Fibroblast of skin of right biceps (primary cell): ENCODE measurements around the gene FBXO36.

ENCODE experiments used
- DNase-seq: peaks from one replicate; pipeline ENCODE4 v3.0.0-alpha.2; 2013

Gene FBXO36

GRCh38 chr2:229974266-229974665 lies 52.0 kb downstream of the FBXO36 start:
- peak; percentile 81 for DNase-seq

- DNase-seq: peak; percentile 31
Observed at GRCh38 chr2:229980431-229981184, 58.3 kb downstream of the FBXO36 start.

- DNase-seq: no peak
Observed at GRCh38 chr2:229993236-229993635, 70.9 kb downstream of the FBXO36 start.

GRCh38 chr2:229996320-229996719 lies 74.0 kb downstream of the FBXO36 start:
- DNase-seq: peak; percentile 73

- DNase-seq: no peak
Observed at GRCh38 chr2:229997565-229997964, 75.3 kb downstream of the FBXO36 start.

GRCh38 chr2:230000118-230000841 lies 78.0 kb downstream of the FBXO36 start:
- no peak for DNase-seq

GRCh38 chr2:230007931-230008707 lies 85.8 kb downstream of the FBXO36 start:
- peak; percentile 55 for DNase-seq

- DNase-seq: no peak
Observed at GRCh38 chr2:230008708-230009066, 86.4 kb downstream of the FBXO36 start.

GRCh38 chr2:230010501-230010900 lies 88.2 kb downstream of the FBXO36 start:
- no peak for DNase-seq

GRCh38 chr2:230011617-230012016 lies 89.3 kb downstream of the FBXO36 start:
- DNase-seq: peak; percentile 74

GRCh38 chr2:230012267-230012884 lies 90.1 kb downstream of the FBXO36 start:
- DNase-seq: peak; percentile 41

- DNase-seq: no peak
Observed at GRCh38 chr2:230016844-230017243, 94.5 kb downstream of the FBXO36 start.

GRCh38 chr2:230018153-230018552 lies 95.8 kb downstream of the FBXO36 start:
- peak; percentile 46 for DNase-seq

- DNase-seq: no peak
Observed at GRCh38 chr2:230019742-230020141, 97.4 kb downstream of the FBXO36 start.

- no peak for DNase-seq
Observed at GRCh38 chr2:230023313-230023712, 101.0 kb downstream of the FBXO36 start.

GRCh38 chr2:230042195-230042594 lies 119.9 kb downstream of the FBXO36 start:
- no peak for DNase-seq

- no peak for DNase-seq
Observed at GRCh38 chr2:230043025-230043424, 120.7 kb downstream of the FBXO36 start.

GRCh38 chr2:230043461-230043860 lies 121.2 kb downstream of the FBXO36 start:
- no peak for DNase-seq

- DNase-seq: no peak
Observed at GRCh38 chr2:230046491-230046890, 124.2 kb downstream of the FBXO36 start.

GRCh38 chr2:230048010-230048671 lies 125.8 kb downstream of the FBXO36 start:
- no peak for DNase-seq

- DNase-seq: no peak
Observed at GRCh38 chr2:230050136-230050535, 127.8 kb downstream of the FBXO36 start.

- DNase-seq: no peak
Observed at GRCh38 chr2:230052299-230052698, 130.0 kb downstream of the FBXO36 start.
